HG03457 (cell line): Measurements from ENCODE around the gene CCDC93.
"Not testable (repeated sequence)": the region's sequence is repeated elsewhere in the genome, so short reads cannot be mapped to it uniquely, and the experiment has no call there.

ENCODE experiments used
- ATAC-seq: cut with Tn5 transposase; IDR thresholded peaks from one replicate; pipeline ENCODE4 v1.9.1; 2021; ENCODE audit warnings: moderate number of reproducible peaks; ENCODE audit not compliant: unreplicated experiment

Gene CCDC93

GRCh38 chr2:118046634-118047210 lies 32.9 kb upstream of the CCDC93 start:
- ATAC-seq, result no peak

DNA sequence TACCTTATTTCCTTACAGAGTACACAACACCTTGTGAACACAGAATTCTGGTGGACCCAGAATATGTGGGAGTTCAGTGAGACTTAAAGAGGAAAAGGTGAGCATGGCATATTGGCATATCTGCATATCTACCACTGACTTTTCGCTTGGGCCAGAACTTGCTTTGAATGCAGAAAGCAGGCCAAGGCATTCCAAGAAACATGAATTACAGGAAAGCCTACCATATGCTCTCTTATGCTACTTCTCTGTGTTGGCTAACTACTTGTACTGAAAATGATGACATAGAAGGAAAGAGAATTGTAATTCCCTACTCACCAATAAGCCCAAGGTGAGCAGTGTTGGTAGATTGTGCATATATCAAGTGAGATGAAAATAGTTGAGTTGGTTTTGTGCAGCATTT lies 31.4 kb upstream of the CCDC93 start:
- no peak for ATAC-seq

- no peak for ATAC-seq
These were observed 31.0 kb upstream of the CCDC93 start for GRCh38 chr2:118044854-118045253.

GRCh38 chr2:118044103-118044716 lies 30.3 kb upstream of the CCDC93 start:
- no peak for ATAC-seq

DNA sequence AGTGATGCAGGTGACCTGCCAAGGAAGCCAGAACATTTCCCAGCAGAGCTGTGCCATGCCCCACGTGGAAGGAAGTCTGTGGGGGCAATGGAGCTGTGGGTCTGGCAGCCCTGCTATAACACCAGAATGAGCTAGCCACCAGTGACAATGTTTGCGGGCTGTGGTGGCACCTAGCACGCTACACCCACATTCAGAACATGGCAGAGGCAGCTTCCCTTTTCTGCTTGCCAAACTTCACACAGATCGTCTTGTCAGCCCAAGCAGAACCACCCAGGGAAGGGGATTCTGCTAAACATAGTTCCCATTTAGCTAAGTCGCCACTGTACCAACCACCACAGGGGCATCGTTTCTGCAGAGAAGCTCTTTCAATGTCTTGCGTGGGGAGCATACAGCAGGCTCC lies 27.0 kb upstream of the CCDC93 start:
- ATAC-seq, result no peak

DNA sequence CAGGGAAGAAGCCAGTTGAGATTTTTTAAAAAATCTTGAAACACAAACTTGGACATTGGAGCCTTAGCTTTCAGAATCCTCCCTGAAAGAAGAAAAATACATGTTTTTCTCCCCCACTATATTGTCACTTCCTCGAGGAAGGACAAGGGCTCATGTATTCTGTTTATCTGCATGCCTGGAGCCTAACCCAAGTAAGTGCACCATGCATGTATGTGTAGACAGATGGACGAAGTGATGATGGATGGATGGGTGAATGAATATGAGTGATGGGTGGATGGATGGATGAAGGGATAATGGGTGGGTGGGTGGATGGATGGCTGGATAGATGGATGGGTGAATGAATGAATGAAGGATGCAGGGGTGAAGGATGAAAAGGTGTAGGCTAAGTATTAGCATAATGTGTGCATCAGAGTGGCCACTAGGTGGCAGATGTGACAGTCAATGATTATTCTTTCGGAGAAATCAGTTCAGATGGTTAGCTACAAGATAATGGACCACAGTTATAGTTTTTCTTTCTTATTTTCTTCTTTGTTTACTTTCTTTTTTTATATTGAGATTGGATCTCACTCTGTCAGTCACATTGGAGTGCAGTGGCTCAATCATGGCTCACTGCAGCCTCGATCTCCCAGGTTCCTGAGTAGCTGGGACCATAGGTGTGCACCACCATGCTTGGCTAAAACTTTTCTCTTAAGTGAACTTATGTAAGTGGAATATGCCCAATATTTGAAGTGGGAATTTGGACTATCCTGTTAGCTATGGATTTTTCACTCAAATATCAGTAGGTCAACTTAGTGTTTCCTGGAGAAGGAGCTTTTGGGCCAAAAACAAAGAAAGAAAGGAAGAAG lies 18.5 kb upstream of the CCDC93 start:
- peak; percentile 77 for ATAC-seq

GRCh38 chr2:118031566-118031965 lies 17.7 kb upstream of the CCDC93 start:
- ATAC-seq, result no peak

DNA sequence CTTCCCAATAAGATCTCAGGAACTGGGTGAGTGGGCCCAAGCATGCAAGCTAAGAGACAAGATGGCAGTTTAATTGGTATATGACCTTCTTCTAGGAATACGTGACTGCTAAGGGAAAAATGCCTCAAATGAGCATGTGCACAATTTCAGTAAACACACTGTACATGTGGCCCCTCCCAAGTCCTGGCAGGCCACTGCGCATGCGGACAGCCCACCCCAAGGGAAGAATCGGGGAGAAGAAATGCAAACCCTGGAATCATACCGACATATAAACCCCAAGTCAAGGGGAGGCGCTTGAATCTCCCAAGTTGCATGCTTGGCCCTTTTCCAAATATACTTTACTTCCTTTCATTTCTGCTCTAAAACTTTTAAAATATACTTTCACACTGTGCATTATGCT lies 15.2 kb upstream of the CCDC93 start:
- ATAC-seq, result no peak

DNA sequence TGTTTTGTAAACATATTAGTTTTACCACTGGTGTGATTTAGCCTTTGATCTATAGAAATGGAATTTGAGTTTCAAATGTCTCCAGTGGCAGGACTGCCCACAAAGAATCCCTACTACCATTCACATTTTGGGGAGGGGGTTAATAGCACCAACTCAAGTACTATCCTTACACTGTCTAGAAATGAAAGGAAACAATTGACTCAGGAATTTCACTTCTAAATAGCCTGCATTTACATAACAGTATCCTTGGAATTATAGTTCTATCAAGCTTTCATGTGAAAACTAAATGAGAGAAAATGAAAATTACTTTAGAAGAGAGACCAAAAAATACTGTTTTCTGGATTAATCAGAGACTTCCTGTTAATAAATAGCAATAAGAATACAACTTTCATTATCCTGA lies 7.5 kb upstream of the CCDC93 start:
- no peak for ATAC-seq

DNA sequence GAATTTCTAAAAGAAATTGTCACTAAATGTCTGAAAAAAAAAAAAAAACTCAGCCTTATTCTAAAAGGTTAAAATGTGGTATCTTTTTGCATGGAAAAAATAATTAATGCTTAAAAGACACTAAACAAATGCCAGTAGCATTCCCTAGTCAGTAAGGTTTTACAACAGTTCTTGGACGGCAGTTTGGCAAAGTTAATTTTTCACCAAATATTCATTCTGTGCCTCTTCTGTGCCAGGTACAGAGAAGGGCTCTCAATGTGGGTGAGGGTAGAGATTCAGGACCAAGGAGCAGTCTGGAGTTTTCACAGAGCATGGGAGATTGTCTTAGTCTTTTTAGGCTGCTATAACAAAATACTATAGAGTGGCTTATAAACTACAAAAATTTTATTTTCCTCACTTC lies 6.0 kb upstream of the CCDC93 start:
- no peak for ATAC-seq

DNA sequence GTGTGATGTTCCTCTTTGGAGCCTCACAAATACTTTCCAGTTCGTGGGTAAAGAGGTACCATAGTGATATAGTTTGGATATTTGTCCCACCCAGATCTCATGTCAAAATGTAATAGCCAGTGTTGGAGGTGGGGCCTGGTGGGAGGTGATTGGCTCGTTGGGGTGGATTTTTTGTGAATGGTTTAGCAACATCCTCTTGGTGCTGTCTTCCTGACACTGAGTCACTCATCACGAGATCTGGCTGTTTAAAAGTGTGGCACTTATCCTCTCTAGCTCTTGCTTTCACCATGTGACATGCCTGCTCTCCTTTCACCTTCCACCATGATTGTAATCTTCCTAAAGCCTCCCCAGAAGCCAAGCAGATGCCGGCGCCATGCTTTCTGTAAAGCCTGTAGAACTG lies 3.0 kb upstream of the CCDC93 start:
- ATAC-seq, result no peak

DNA sequence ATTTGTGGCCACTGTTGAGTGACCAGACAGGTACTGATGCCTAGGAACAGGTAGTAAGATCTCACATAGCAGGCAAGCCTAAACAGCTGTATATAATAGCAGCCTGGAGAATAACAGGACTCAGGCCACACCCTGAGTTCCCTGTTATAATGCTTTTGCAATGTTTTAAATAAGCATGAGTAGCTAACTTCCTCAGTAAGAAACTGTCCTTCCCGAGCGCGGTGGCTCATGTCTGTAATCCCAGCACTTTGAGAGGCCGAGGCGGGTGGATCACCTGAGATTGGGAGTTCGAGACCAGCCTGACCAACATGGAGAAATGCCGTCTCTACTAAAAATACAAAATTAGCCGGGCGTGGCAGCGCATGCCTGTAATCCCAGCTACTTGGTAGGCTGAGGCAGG lies 1.9 kb upstream of the CCDC93 start:
- ATAC-seq, result not testable (repeated sequence)

- ATAC-seq, result no peak
These were observed 588 bp upstream of the CCDC93 start for GRCh38 chr2:118014492-118014824.

DNA sequence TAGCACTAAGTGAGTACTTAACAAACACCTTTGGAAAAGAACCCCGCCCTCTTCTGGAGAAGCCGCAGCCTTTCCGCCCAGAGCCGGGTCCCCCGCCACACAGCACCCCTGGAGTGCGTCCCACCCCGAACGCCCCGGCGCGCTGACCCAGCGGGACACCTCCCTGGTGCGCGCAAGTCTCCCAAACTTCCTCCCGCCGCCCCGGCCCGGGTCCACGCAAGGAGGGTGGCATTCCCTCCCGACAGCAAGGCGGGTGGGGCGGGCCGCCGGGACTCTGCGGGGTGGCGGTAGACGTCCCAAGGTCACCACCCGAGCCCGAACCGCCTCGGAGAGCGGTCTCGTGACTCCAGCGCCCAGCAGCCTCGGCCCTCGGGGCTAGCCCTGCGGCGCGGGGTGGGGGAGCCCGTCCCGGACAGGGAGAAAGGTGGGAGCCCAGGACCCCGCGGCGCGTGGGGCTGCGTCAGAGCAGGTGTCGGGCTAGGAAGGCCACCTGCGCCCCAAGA lies 598 bp downstream of the CCDC93 start:
- peak; percentile 26 for ATAC-seq

GRCh38 chr2:118012778-118013177 lies 1.1 kb downstream of the CCDC93 start:
- no peak for ATAC-seq

- ATAC-seq, result no peak
These were observed 3.4 kb downstream of the CCDC93 start for GRCh38 chr2:118010473-118010872.

- no peak for ATAC-seq
These were observed 7.0 kb downstream of the CCDC93 start for GRCh38 chr2:118006861-118007260.

- ATAC-seq, result no peak
These were observed 7.5 kb downstream of the CCDC93 start for GRCh38 chr2:118006326-118006725.

- ATAC-seq, result peak; percentile 96
These were observed 10.5 kb downstream of the CCDC93 start for GRCh38 chr2:118003396-118003824.

- no peak for ATAC-seq
These were observed 13.8 kb downstream of the CCDC93 start for GRCh38 chr2:118000041-118000440.

GRCh38 chr2:117997872-117998454 lies 15.9 kb downstream of the CCDC93 start:
- no peak for ATAC-seq

DNA sequence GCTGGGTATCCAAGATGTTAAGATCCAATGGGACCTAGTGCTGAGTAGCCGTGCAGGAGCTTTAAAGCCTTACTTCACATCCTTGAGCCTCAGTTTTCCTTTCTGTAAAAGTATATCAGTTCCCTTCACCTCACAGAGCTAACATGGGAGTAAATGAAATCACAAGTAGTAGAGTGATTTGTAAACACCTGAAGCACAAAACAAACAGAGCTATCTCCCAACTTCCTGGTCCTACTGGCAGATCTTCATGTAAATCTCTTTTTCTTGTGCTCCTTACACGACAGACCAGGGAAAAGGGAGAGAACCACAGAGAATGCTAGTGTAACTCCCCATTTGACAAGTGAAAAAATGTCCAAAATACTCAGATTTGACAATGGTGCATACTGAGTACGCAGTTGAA lies 17.3 kb downstream of the CCDC93 start:
- ATAC-seq, result no peak
